Activated CD4-positive, alpha-beta T cell treated with anti-CD3 and anti-CD28 coated beads, Interleukin-2, amount 10 ng/mL, durations not matched to agents 24 days and 14 days (primary cell): ENCODE data around the gene PARD6G. TPM values are rescaled to one million over a fixed set of nuclear protein-coding genes. Genes with fewer than 3 reads are reported as not detected.
"Not testable (repeated sequence)": the region's sequence is repeated elsewhere in the genome, so short reads cannot be mapped to it uniquely, and the experiment has no call there.

Experiments
- DNase-seq: peaks from one replicate; pipeline ENCODE4 v3.0.0; 2022
- H3K27ac Mint-ChIP-seq: one replicate; pipeline ENCODE4 v1.8.0; 2022; ENCODE audit warnings: mild to moderate bottlenecking, mixed read lengths
- H3K27me3 Mint-ChIP-seq: one replicate; pipeline ENCODE4 v1.8.0; 2022; ENCODE audit warnings: mixed read lengths
- H3K36me3 Mint-ChIP-seq: one replicate; pipeline ENCODE4 v1.8.0; 2022; ENCODE audit warnings: low read depth, mild to moderate bottlenecking, mixed read lengths
- H3K4me1 Mint-ChIP-seq: one replicate; pipeline ENCODE4 v1.8.0; 2021; ENCODE audit warnings: mixed read lengths
- H3K4me3 Mint-ChIP-seq: one replicate; pipeline ENCODE4 v1.8.0; 2022; ENCODE audit warnings: mild to moderate bottlenecking, moderate library complexity, mixed read lengths
- H3K9me3 Mint-ChIP-seq: one replicate; pipeline ENCODE4 v1.8.0; 2021; ENCODE audit warnings: mixed read lengths
- intact Hi-C: fragments of 100-400 bp; cut with micrococcal nuclease; formaldehyde crosslinking; loops from one replicate; pipeline ENCODE4 v1.15.1; 2023
- total RNA-seq: library from RNA; stranded (reverse); gene quantifications from 2 replicates; pipeline ENCODE4 v1.2.3, GENCODE V29; 2022

Gene PARD6G
- total RNA-seq, 1 donor from 2014 or later = 0.40 TPM

DNA sequence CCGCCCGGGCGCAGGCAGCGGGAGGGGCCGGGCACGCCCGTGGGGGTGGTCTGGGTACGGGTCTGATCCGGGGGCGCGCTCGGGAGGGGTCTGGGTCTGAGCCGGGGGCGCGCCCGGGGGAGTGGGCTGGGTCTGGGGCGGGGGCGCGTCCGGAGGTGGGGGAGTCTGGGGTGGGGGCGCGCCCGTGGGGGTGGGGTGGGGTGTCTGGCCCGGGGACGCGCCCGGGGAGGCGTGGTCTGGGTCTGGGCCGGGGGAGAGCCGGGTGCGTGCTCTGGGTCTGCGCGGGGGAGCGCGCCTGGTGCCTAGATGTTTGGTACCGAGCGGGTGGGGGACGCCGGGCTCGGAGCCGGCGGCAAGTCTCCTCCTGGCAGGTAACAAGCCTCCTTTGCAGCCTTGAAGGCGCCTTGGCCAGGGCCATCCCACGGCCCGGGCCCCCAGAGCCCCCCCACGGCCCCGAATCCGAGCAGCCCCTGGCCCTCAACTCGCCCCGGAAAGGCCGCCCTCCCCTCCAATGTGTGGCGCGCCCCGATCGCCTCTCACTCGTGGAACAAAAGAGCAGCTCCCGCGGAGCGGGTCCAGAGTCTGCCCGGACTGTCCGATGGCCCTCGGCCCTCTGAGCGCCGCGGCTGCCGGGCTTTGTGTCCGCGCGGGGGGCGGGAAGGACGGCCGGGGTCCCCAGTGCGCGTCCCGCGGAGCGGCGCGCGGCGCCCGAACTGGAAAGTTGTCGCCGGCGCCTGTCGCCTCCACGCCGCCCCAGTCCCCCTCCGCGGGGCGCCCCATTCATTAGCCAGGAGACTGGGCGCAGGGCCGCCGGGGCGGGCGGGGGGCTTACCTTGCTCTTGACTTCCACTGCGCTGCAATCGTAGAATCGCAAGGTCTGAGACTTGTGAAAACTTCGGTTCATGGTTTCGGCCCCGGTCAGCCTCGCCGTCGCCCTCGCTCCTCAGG lies 595 bp downstream of the PARD6G start:
- Mint-ChIP-seq H3K4me3 (peak overlapping the region; percentile 19), H3K27ac (no peak overlapping the region), H3K4me1 (no peaks in the 10 kb centered on the region), H3K27me3 (peaks cover 41% of the 10 kb centered on the region), H3K9me3 (no peaks in the 10 kb centered on the region), H3K36me3 (no peaks in the 10 kb centered on the region)
- DNase-seq = peak; percentile 59
- intact Hi-C loops = no loop called here

GRCh38 chr18:80245781-80246444 lies 1.4 kb downstream of the PARD6G start:
- H3K27me3 Mint-ChIP-seq = peaks cover 41% of the 10 kb centered on the region
- H3K36me3 Mint-ChIP-seq = no peaks in the 10 kb centered on the region
- H3K4me1 Mint-ChIP-seq = no peaks in the 10 kb centered on the region
- H3K9me3 Mint-ChIP-seq = no peaks in the 10 kb centered on the region
- peak overlapping the region; percentile 72 for H3K4me3 Mint-ChIP-seq
- intact Hi-C loops = no loop called here
- H3K27ac Mint-ChIP-seq = no peak overlapping the region
- no peak for DNase-seq

- intact Hi-C loops = no loop called here
- Mint-ChIP-seq H3K36me3 (no peaks in the 10 kb centered on the region), H3K4me3 (no peak overlapping the region), H3K27me3 (peaks cover 41% of the 10 kb centered on the region), H3K27ac (no peak overlapping the region), H3K4me1 (no peaks in the 10 kb centered on the region), H3K9me3 (no peaks in the 10 kb centered on the region)
- no peak for DNase-seq
These were observed 2.2 kb downstream of the PARD6G start for GRCh38 chr18:80244956-80245730.

DNA sequence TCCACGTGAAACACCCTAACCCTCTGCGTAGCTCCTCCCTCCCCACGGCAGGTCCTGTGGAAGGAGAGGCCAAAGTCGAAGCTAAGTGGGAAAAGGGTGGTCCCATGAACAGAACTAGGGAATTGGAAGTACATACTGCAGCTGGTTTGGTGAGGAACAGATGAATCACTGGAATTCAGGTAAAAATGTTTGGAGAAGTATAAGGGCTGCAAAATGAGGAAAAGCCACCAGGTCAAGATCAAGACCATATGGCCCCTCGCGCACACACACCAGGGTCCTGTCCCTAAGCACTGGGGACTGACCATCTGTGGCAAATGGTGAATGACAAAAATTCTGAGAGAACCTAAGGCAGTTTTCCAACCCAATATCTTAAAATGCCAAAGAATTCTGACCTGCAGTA lies 3.1 kb downstream of the PARD6G start:
- Mint-ChIP-seq H3K4me1 (no peaks in the 10 kb centered on the region), H3K36me3 (no peaks in the 10 kb centered on the region), H3K27me3 (peaks cover 37% of the 10 kb centered on the region), H3K9me3 (no peaks in the 10 kb centered on the region), H3K27ac (no peak overlapping the region), H3K4me3 (no peak overlapping the region)
- no peak for DNase-seq
- intact Hi-C loops = no loop called here

DNA sequence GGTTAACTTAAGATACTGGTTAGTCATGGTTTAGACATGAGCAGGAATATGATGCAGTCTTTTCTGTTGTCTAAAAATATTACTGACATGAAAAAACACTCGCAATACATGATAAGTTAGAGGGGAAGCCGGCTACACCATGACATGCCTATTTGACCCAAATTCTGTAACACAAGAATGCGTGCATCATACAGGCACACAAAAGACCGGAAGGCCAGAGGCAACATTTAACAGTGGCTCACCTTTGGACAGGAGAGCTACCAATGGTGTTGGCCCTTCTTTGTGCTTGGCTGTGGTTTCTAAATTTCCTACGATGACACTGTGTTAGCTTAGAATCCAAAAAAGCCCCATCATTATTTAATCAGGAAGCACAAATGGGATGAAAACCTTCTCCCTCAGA lies 4.1 kb downstream of the PARD6G start:
- intact Hi-C loops = no loop called here
- no peaks in the 10 kb centered on the region for H3K36me3 Mint-ChIP-seq
- no peaks in the 10 kb centered on the region for H3K9me3 Mint-ChIP-seq
- H3K27me3 Mint-ChIP-seq = peaks cover 30% of the 10 kb centered on the region
- no peak for DNase-seq
- H3K4me1 Mint-ChIP-seq = no peaks in the 10 kb centered on the region
- no peak overlapping the region for H3K27ac Mint-ChIP-seq
- H3K4me3 Mint-ChIP-seq = no peak overlapping the region

GRCh38 chr18:80241919-80242777 lies 5.2 kb downstream of the PARD6G start:
- no peak overlapping the region for H3K4me3 Mint-ChIP-seq
- no peak overlapping the region for H3K27ac Mint-ChIP-seq
- no peaks in the 10 kb centered on the region for H3K4me1 Mint-ChIP-seq
- no peaks in the 10 kb centered on the region for H3K36me3 Mint-ChIP-seq
- no peak for DNase-seq
- intact Hi-C loops = no loop called here
- H3K9me3 Mint-ChIP-seq = no peaks in the 10 kb centered on the region
- peaks cover 24% of the 10 kb centered on the region for H3K27me3 Mint-ChIP-seq

DNA sequence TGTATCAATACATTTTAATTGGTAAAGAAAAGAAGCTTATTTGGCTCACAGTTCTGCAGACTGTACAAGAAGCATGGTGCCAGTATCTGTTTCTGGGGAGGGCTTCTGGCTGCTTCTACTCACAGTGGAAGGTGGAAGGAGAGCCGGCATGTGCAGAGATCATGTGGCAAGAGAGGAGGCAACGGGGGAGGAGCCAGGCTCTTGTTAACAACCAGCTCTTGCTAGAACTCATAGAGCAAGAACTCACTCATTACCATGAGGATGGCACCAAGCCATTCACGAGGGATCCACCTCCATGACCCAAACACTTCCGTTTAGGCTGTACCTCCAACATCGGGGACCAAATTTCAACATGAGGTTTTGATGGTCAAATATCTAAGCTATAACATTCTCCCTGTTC lies 7.5 kb downstream of the PARD6G start:
- DNase-seq = no peak
- Mint-ChIP-seq H3K4me1 (no peaks in the 10 kb centered on the region), H3K27me3 (peaks cover 17% of the 10 kb centered on the region), H3K27ac (no peak overlapping the region), H3K36me3 (no peaks in the 10 kb centered on the region), H3K9me3 (no peaks in the 10 kb centered on the region), H3K4me3 (no peak overlapping the region)
- intact Hi-C loops = no loop called here

GRCh38 chr18:80238651-80239260 lies 8.6 kb downstream of the PARD6G start:
- Mint-ChIP-seq H3K4me3 (no peak overlapping the region), H3K9me3 (no peaks in the 10 kb centered on the region), H3K27ac (no peak overlapping the region), H3K36me3 (no peaks in the 10 kb centered on the region), H3K27me3 (peaks cover 12% of the 10 kb centered on the region), H3K4me1 (no peaks in the 10 kb centered on the region)
- intact Hi-C loops = no loop called here
- no peak for DNase-seq

GRCh38 chr18:80237519-80237918 lies 9.8 kb downstream of the PARD6G start:
- H3K9me3 Mint-ChIP-seq, H3K4me3 Mint-ChIP-seq, H3K36me3 Mint-ChIP-seq, intact Hi-C loops, H3K4me1 Mint-ChIP-seq, DNase-seq, H3K27me3 Mint-ChIP-seq, H3K27ac Mint-ChIP-seq: not testable (repeated sequence)

DNA sequence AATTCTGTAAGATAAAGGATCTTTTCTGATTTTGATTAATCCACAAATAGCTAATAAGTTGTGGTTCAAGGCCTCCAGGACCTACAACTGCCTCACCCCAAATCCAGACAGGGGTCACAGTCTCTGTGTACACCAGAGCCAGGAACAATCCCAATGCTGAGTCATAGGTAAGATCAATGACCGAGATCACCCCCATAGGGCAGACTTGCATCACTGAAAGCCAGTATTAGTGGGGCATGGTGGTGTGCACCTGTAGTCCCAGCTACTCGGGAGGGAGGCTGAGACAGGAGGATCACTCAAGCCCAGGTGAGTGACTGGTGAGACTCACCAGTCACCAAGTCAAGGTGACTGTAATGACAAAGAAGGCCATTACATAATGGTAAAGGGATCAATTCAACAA lies 12.9 kb downstream of the PARD6G start:
- no peak overlapping the region for H3K4me3 Mint-ChIP-seq
- intact Hi-C loops = no loop called here
- no peak overlapping the region for H3K27ac Mint-ChIP-seq
- no peaks in the 10 kb centered on the region for H3K9me3 Mint-ChIP-seq
- H3K36me3 Mint-ChIP-seq = no peaks in the 10 kb centered on the region
- peaks cover 6% of the 10 kb centered on the region for H3K27me3 Mint-ChIP-seq
- no peak for DNase-seq
- H3K4me1 Mint-ChIP-seq = no peaks in the 10 kb centered on the region

- Mint-ChIP-seq H3K36me3 (no peaks in the 10 kb centered on the region), H3K9me3 (no peaks in the 10 kb centered on the region), H3K27me3 (peaks cover 6% of the 10 kb centered on the region), H3K4me3 (no peak overlapping the region), H3K27ac (no peak overlapping the region), H3K4me1 (no peaks in the 10 kb centered on the region)
- DNase-seq = no peak
- intact Hi-C loops = no loop called here
These were observed 13.4 kb downstream of the PARD6G start for GRCh38 chr18:80233899-80234298.

DNA sequence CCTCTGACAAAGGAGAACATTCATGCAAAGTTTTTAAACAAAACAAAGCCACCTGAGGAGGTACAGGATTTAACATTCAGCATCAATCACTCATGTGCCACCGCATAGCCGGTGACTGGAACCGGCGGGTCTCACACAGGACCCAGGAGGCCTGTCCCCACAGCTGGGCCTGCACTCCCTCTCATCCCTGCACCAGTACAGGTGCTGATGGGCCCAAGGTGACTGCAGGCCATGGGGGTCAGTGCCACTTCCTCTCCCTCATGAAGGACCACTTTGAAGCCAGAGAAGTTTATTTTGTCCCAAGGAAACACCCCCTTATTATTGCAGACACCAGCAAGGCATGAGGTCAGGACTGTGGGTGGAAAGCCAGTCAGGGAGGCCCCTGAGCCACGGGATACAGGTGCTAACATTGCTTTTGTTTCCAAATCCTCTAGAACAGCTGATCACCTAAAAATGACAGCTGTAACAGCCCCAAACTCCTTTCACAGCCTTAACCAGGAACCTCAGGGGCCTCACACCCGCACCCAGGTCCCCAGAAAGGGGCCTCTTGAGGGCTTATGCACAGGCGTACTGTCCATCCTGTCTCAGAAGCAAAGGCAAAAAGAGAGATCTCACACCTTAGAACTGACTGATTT lies 14.0 kb downstream of the PARD6G start:
- no peak overlapping the region for H3K4me3 Mint-ChIP-seq
- no peak for DNase-seq
- no peaks in the 10 kb centered on the region for H3K4me1 Mint-ChIP-seq
- no peaks in the 10 kb centered on the region for H3K36me3 Mint-ChIP-seq
- H3K9me3 Mint-ChIP-seq = no peaks in the 10 kb centered on the region
- H3K27ac Mint-ChIP-seq = no peak overlapping the region
- intact Hi-C loops = no loop called here
- peaks cover 6% of the 10 kb centered on the region for H3K27me3 Mint-ChIP-seq

GRCh38 chr18:80232710-80233109 lies 14.6 kb downstream of the PARD6G start:
- H3K27ac Mint-ChIP-seq = no peak overlapping the region
- H3K36me3 Mint-ChIP-seq = no peaks in the 10 kb centered on the region
- no peak for DNase-seq
- no peak overlapping the region for H3K4me3 Mint-ChIP-seq
- intact Hi-C loops = no loop called here
- no peaks in the 10 kb centered on the region for H3K9me3 Mint-ChIP-seq
- no peaks in the 10 kb centered on the region for H3K4me1 Mint-ChIP-seq
- H3K27me3 Mint-ChIP-seq = peaks cover 6% of the 10 kb centered on the region
